ENCODE data around the gene RIMBP3B. TPM values are rescaled to one million over a fixed set of nuclear protein-coding genes. Genes with fewer than 3 reads are reported as not detected.
"Not testable (repeated sequence)": the region's sequence is repeated elsewhere in the genome, so short reads cannot be mapped to it uniquely, and the experiment has no call there.

Gene RIMBP3B
- total RNA-seq, 4 donors from 2014 or later: 0.54 TPM; not detected in 3

DNA sequence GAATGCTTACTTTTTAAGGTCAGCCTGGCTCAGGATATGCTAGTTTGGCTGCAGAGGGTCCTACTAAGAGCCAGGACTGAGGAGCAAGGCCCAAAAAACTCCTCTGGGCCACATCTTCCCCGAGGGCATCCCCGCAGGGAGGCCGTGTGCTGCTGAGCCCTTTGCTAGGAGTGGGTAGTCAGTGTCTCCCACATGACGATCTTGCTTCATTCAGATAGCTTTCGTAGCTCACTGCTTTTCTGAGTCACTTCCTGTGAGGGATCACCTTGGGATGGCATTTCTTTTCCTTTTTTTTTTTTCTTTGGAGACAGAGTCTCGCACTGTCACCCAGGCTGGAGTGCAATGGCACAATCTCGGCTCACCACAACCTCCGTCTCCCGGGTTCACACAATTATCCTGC, 6.5 kb downstream of the RIMBP3B start:
- H3K4me3 ChIP-seq (replicated peaks in 1 of 3); H3K27ac ChIP-seq; intact Hi-C loops (cut with DNase I); H3K36me3 ChIP-seq; H3K4me1 ChIP-seq; H3K9me3 ChIP-seq; H3K27me3 ChIP-seq; DNase-seq: not testable (repeated sequence)
- no CpG with 5 or more reads among the region's 9 CpGs for WGBS, 2 donors

DNA sequence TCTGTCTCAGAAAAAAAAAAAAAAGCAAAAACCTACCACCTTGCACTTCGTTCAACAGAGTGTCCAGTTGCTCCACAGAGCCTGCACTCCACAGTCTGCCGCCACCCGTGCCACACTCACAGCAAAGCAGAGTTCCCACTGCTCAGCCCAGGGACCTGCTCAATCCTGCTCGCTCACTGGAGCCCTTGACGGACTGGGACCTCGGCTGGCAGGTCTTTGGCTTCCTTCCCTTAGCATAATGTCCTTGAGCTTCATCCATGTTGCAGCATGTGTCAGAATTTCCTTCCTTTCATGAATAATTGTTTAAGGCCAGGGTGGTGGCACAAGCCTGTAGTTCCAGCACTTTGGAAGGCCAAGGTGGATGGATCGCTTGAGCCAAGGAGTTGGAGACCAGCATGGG, 11.1 kb downstream of the RIMBP3B start:
- H3K9me3 ChIP-seq; H3K27ac ChIP-seq; H3K4me1 ChIP-seq; H3K36me3 ChIP-seq; DNase-seq; H3K4me3 ChIP-seq (replicated peaks in 1 of 3); intact Hi-C loops (cut with DNase I); H3K27me3 ChIP-seq: not testable (repeated sequence)
- WGBS, 2 donors: no CpG with 5 or more reads among the region's 7 CpGs

DNA sequence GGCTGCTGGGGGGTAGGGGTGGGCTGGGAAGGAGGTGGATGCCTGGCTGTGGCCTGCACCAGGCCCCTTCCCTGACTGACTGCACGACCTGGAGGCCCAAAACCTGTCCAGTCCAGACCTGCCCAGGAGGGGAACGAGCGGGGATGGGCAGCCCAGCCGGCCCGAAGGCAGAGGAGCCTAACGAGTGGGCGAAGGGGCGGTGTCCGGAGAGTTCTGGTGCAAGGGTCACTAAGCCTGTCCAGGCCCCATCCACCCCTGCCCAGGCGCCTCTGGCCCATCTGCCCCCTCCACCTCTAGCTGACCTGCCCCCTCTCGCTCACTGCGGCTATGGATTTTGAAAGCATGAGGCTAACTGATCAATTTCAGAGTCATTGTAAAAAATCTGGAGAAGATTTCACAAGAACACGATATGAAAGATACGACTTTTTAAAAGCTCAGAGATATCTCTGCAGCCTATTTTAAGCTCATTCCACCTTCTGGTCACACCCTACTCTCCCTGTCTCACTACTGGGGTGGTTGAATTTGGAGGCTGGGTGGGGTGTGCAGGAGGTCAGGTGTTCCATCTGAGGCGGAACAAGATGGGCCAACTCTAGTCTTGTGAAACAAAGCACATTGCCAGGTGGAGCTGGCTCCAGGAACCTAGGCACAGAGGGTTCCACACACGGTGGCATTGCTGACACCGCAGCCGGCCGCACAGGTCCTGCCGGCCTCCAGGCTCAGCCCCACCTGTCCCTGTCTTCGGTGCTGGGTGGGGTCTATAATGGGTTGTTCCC, 17.8 kb downstream of the RIMBP3B start:
- H3K4me1 ChIP-seq; H3K4me3 ChIP-seq (replicated peaks in 1 of 3); intact Hi-C loops (cut with DNase I); H3K36me3 ChIP-seq; DNase-seq; H3K9me3 ChIP-seq; H3K27me3 ChIP-seq; H3K27ac ChIP-seq: not testable (repeated sequence)
- no CpG with 5 or more reads among the region's 21 CpGs for WGBS, 2 donors

DNA sequence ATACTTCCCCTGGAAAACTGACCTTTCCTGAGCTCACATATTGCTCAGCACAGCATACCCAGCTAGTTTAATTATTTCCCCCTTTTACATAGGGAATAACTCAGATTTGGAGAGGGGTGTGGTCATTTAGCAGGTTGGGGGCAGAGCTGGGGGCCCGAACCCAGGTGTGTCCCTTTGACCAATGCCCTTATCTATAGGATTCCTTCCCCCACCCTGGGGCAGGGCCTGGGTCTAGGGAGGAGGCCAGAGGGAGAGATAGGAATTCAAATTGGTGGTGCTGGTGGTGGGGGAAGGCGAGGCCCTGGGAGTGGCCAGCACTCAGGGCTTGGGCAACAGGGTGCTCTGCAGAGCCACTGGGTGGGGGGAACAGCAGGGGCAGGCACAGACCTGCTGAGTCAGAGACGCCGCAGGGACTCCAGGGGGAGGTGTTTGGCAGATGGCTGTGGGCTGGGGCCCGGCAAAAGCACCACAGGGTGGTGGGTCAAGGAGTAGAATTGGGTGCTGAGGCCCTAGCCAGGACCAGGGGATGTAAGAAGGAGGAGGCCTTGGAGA, 19.3 kb downstream of the RIMBP3B start:
- H3K27ac ChIP-seq; H3K9me3 ChIP-seq; DNase-seq; H3K4me1 ChIP-seq; H3K4me3 ChIP-seq (replicated peaks in 1 of 3); intact Hi-C loops (cut with DNase I); H3K27me3 ChIP-seq; H3K36me3 ChIP-seq: not testable (repeated sequence)
- 94% methylated on average over 2 of the region's 5 CpGs; no CpG with 5 or more reads in 1 of the 2 donors for WGBS, 2 donors

DNA sequence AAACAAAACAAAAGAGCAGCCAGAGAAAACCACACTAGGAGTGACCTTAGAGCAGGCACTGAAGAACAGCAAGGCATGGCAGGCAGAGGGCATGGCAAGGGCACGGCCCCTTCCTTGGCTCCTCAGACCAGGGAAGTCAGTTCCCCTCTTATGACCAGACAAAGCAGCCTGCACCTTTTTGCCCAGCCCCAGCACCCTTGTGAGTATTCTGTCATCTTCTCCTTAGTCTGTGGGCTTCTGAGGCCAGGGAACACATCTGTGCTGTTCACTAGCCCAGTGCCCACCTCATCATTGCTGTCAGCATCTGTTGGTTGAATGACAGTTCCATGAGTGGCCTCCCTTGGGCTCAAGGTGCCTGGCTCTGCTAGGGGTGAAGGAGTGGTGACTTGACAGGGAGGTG, 23.6 kb downstream of the RIMBP3B start:
- H3K36me3 ChIP-seq; DNase-seq; H3K9me3 ChIP-seq; H3K4me1 ChIP-seq; H3K27ac ChIP-seq; intact Hi-C loops (cut with DNase I); H3K4me3 ChIP-seq (replicated peaks in 1 of 3); H3K27me3 ChIP-seq: not testable (repeated sequence)
- 100% methylated on average over 1 of the region's 1 CpG for WGBS, 2 donors

DNA sequence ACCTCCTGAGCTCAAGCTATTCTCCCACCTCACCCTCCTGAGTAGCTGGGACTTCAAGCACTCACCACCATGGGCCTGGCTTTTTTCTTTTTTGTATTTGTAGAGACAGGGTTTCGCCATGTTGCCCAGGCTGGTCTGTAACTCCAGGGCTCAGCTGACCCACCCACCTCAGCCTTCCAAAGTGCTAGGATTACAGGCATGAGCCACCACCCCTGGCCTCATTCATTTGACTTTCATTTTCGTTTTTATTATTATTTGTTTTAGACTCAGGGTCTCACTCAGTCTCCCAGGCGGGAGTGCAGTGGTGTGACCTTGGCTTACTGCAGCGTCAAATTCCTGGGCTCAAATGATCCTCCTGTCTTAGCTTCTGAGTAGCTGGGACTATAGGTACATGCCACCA, 24.2 kb downstream of the RIMBP3B start:
- H3K27me3 ChIP-seq; H3K27ac ChIP-seq; H3K4me1 ChIP-seq; H3K9me3 ChIP-seq; DNase-seq; H3K4me3 ChIP-seq (replicated peaks in 1 of 3); H3K36me3 ChIP-seq; intact Hi-C loops (cut with DNase I): not testable (repeated sequence)
- WGBS, 2 donors: no CpG with 5 or more reads among the region's 4 CpGs

DNA sequence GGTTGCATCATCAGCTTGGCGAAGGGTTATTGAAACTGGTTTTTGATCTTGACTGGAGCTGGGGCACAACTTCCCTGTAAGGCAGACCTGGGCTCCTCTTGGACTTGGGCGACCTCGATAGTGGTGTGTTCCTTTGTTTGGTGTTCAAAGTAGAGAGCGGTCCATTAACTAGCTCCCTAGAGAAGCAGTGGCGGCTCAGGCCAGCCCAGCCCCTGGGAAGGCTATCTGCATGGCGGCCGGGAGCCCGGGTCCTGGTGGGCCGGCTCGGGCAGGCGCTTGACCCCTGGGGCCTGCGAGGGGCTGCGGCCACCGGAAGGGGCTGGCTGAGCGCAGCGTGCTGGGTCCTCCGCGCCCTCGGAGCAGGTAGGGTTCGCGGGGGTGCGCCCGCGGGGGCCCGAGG, 32.8 kb downstream of the RIMBP3B start:
- H3K9me3 ChIP-seq; H3K4me1 ChIP-seq; H3K36me3 ChIP-seq; H3K27me3 ChIP-seq; DNase-seq; H3K4me3 ChIP-seq (replicated peaks in 1 of 3); H3K27ac ChIP-seq; intact Hi-C loops (cut with DNase I): not testable (repeated sequence)
- 100% methylated on average over 1 of the region's 25 CpGs; no CpG with 5 or more reads in 1 of the 2 donors for WGBS, 2 donors

DNA sequence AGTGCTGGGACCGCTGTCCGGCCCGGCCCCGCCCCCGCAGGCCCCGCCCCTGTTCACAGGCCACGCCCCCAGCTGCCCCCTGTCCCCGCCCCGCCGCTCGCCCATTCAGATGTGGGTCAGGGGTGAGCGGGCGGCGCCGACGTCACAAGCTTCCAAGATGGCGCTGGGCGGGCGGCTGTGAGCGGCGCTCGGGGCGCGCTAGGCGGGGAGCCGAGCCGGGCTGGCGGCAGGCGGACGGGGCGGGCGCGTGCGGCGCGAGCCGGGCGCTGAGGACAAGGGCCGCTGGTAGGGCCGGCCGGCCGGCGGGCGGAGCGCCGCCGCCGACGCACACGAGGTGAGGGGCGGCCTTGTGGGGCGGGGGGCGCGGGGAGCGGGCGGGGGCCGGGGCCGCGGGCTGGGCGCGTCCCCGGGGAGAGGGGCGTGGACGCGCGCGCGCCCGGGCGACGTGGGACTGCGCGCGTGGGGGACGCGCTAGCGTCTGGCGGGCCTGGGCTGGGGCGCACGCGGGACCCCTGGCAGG, 33.7 kb downstream of the RIMBP3B start, which contains the start of gene HIC2:
TSS of gene HIC2 (plus strand) at position 145 of the 520 bp plus-strand sequence. CDS start 25,461 bp downstream, outside the sequence.
- H3K4me1 ChIP-seq; H3K36me3 ChIP-seq; DNase-seq; intact Hi-C loops (cut with DNase I); H3K27ac ChIP-seq; H3K4me3 ChIP-seq (replicated peaks in 1 of 3); H3K27me3 ChIP-seq; H3K9me3 ChIP-seq: not testable (repeated sequence)
- no CpG with 5 or more reads among the region's 81 CpGs for WGBS, 2 donors

DNA sequence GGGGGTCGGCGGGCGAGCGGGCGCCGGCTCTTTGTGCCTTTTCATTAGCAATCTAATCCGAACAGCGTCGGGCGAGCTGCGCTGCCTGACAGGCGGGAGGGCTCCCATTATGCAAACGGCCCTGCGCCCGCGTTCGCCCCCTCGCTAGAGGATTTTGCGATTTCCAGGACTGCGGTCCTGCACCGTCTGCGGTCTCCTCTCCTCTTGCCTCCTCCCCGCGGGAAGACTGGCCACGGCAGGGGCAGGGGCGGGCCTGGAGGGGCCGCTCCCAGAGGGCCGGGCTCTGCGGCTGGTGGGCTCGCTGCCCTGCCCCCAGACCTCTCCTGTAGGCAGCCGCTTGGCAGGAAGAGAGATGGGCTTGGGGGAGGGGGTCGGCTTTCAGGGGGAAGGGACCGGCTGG, 34.3 kb downstream of the RIMBP3B start:
- no CpG with 5 or more reads among the region's 33 CpGs for WGBS, 2 donors

DNA sequence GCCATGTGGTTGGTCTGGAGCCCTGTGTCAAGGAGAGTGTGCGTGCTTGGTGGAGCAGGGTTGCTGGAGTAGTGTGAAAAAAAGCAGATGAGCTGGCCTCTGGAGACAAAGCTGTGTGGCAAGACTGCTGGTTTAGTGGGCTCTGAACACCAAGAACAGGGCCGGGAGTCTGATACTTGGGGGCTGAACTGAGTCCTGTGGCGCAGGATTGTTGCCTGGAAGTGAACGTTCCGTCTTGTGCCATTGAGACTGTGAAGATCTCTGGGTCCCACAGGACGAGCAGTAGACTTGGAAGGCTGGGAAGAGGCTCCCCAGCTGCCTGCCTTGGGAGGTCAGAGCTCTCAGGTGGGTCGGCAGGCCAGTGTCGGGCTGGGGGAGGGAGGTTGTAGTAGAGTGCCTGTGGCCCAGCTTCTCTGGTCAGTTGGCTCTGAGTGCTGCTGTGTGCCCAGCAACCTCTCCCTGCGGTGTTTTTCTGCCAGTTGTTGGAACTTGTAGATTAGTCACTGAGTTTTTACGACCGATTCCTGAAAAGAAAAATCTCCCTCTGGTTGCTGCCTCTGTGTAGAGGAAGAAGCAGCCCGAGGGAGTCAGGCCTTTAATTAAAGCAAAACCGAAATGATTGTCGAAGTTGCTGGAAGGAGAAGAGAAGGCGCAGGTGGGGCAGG, 35.6 kb downstream of the RIMBP3B start:
- DNase-seq: peak; percentile 1
- H3K4me1 ChIP-seq; H3K9me3 ChIP-seq; H3K4me3 ChIP-seq (replicated peaks in 1 of 3); H3K27ac ChIP-seq; H3K27me3 ChIP-seq; intact Hi-C loops (cut with DNase I); H3K36me3 ChIP-seq: not testable (repeated sequence)
- 65 to 76% methylated on average over 4 of the region's 15 CpGs for WGBS, 2 donors

More for the DNA sequence above, 34.3 kb downstream of the RIMBP3B start:
- H3K36me3 ChIP-seq; H3K27ac ChIP-seq; H3K4me1 ChIP-seq; H3K27me3 ChIP-seq; H3K4me3 ChIP-seq (replicated peaks in 1 of 3); H3K9me3 ChIP-seq; intact Hi-C loops (cut with DNase I): not testable (repeated sequence)
- peak; percentile 25 to 28 for DNase-seq

DNA sequence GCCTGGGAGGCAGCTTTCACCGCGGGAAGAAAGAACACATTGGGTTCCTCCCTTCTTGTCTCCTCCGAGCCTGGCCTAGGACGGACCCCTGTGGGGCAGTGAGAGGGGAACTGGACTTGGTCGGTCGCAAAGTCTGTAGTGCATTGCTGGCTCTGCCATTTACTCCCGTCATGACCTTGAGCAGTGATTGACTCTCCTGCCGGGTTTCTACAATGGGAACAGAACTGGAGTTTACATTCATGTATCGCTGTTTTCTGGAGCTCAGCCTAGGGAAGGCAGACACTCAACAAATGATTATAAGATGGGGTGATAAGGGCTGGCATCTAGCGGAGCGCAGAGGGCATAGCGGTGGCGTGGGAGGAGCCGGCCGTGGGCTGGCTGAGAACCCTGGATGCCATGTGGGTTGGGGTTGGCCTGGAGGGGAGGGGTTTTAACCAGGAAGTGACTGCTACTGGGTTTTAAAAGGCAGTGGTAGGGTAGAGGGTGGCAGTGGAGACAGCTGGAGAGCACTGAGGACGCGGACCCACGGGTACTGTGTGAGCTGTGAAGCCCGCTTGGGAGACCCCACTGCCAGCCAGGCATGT, 36.7 kb downstream of the RIMBP3B start:
- H3K4me3 ChIP-seq (replicated peaks in 1 of 3); H3K36me3 ChIP-seq; H3K9me3 ChIP-seq; H3K4me1 ChIP-seq; H3K27me3 ChIP-seq; intact Hi-C loops (cut with DNase I); H3K27ac ChIP-seq: not testable (repeated sequence)
- WGBS, 2 donors: 41% methylated on average over 4 to 5 of the region's 19 CpGs
- DNase-seq: peak in 1 of 2 donors; percentile 0

DNA sequence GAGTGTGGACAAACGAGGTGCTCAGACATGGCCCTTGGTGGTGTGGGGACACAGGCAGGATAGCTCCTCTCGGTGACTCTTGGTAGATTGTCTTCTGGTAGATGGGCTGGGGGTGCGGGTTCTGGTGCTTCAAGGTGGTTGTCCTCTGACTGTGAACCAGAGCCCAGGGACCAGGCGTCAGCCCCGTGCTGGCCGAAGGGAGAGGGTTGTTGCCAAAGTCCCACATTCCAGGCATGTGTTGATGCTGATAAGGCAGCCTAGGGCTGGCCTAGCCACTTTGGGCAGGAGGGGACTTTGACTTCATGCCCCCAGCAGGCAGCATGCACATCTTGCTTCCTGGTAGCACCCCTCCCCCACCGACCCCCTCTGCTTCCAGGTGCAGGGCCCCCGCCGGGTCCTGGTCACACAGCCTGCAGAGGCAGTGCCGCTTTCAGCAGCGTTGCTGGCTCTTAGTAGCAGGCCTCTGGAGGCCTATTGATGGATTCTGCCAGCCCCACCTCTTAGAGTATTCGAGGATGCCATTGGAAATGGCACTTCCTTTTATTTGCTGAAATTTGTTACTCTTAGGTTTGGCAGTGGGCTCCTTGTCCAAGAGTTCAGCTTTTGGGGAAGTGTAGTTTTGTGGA, 40.6 kb downstream of the RIMBP3B start:
- no CpG with 5 or more reads among the region's 12 CpGs for WGBS, 2 donors
- H3K27ac ChIP-seq; H3K36me3 ChIP-seq; H3K4me3 ChIP-seq (replicated peaks in 1 of 3); H3K9me3 ChIP-seq; H3K4me1 ChIP-seq; H3K27me3 ChIP-seq; intact Hi-C loops (cut with DNase I); DNase-seq: not testable (repeated sequence)
